CD4-positive, alpha-beta T cell treated with Interleukin-17A for 4 hours (primary cell): Measurements from ENCODE around the gene ZDHHC23.
A peak's percentile ranks its signal among the peaks of the same experiment; 100 is the strongest.

Experiments used
- DNase-seq: peaks from one replicate; pipeline ENCODE4 v3.0.0-alpha.2; 2020; ENCODE audit warnings: mixed read lengths

The ZDHHC23 gene

DNA sequence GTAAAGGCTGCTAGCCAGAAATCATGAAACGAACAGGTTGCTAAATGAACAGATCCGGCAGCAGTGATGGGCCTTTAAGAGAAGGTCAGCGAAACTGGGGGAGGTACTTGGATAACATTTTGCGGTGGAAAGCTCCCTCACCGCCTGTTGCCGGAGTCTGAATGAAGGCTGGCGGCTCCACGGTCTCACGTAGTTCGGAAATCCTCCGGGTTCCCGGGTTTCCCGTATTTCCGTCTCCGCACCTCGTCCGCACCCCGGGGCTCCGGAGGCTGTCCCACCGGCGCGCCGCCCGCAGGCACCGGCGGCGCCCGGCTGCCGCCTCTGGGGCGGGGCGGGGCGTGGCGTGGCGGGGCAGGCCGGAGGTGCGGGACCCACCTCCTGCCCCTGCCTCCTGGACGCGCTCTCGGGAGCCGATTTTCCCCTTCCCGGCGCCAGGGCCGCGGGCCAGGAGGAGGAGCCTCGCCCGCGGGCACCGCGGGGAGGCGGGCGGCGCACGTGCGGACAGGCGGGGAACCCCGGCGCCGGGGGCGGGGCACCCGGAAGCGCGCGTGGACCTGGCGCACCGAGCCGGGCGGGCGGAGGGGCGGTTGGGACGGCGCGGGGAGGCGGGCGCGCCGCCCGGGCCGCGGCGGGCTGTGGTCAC lies at the start of gene ZDHHC23:
Gene ZDHHC23 (plus strand): TSS at position 642 of the 643 bp plus-strand sequence. CDS start 790 bp downstream, outside the sequence.
- peak; percentile 76 for DNase-seq

DNA sequence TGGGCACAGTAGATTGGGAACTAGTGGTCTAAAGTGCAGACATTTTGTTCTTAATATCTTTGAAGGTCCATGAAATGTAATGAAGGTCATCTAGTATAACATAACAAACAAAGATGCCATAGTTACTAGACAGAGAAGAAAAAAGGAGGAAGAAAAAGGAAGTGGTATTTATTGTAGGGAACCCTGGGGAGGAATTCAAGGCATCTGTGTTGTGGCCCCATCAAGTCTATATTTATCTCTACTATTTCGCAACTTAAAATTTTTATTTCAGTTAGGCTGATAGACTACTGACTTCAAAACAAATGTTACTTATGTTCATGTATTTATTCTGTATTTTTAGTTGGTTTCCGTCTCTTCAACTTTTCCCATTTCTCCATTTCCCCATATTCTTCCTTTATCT lies 48.9 kb upstream of the ZDHHC23 start:
- DNase-seq = no peak

DNA sequence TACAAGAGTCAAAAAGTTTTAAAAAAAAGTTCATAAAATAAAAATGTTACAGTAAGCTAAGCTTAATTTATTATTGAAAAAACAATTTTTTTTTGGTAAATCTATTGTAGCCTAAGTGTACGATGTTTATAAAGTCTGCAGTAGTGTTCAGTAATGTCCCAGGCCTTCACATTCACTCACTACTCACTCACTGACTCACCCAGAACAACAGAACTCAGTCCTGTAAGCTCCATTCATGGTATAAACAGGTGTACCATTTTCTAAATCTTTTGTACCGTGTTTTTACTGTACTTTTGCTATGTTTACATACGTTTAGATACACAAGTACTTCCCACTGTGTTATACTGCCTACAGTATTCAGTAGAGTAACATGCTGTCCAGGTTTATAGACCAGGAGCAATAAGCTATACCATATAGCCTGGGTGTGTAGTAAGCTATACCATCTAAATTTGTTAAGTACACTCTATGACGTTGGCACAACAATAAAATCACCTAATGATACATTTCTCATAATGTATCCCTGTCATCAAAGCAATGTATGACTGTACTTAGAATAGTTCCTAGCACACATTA lies 41.2 kb upstream of the ZDHHC23 start:
- no peak for DNase-seq

- DNase-seq = no peak
Observed at GRCh38 chr3:113908133-113908532, 39.7 kb upstream of the ZDHHC23 start.

- DNase-seq = no peak
Observed at GRCh38 chr3:113910966-113911365, 36.8 kb upstream of the ZDHHC23 start.

DNA sequence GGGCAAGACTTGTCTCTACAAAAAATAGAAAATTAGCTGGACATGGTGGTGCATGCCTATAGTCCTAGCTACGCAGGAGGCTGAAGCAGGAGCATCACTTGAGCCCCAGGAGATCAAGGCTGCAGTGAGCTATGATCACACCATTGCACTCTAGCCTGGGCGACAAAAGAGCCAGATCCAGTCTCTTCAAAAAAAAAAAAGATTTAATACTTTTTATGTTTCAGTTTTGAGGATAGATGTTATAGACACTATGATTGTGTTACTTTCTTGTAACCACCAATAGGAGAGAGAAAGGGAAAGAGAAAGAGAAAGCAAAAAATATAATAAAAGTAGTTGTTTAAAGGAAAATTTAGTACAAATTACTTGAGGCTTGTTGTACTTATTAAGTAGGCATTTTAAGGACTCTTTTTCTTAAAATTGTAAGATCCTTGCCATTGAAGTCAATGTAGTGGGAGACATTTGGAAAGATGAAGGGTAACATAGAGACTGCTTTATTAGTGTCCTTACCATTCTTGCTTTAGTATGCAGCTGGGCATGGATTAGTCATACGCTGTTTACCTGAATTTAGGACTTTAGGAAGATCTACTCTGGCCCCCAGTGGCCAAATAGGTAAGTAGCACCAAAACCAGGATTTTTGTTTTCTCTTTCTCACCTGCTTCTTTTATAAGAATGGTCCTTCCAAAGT lies 35.1 kb upstream of the ZDHHC23 start:
- DNase-seq = peak; percentile 43

GRCh38 chr3:113914646-113915045 lies 33.2 kb upstream of the ZDHHC23 start:
- DNase-seq = no peak

DNA sequence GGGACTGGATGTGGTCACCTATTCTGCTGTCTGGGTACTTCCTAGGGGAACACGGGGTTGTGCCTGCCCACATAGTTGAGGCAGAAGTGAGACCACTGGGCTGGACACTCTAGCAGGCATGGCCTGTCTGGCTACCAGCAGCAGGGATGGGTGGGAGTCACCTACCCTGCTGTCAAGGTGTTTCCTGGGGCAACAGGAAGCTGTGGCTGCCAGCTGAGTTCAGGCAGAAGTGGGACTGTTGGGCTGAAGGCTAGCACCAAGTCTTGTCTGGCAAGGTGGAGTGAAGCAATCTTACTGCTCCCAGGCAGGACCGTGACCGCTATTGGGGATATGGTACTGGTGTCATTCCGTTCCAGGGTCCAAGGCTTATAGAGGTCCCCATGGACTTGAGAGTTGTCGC lies 20.3 kb upstream of the ZDHHC23 start:
- no peak for DNase-seq

GRCh38 chr3:113946831-113947230 lies 982 bp upstream of the ZDHHC23 start:
- no peak for DNase-seq

DNA sequence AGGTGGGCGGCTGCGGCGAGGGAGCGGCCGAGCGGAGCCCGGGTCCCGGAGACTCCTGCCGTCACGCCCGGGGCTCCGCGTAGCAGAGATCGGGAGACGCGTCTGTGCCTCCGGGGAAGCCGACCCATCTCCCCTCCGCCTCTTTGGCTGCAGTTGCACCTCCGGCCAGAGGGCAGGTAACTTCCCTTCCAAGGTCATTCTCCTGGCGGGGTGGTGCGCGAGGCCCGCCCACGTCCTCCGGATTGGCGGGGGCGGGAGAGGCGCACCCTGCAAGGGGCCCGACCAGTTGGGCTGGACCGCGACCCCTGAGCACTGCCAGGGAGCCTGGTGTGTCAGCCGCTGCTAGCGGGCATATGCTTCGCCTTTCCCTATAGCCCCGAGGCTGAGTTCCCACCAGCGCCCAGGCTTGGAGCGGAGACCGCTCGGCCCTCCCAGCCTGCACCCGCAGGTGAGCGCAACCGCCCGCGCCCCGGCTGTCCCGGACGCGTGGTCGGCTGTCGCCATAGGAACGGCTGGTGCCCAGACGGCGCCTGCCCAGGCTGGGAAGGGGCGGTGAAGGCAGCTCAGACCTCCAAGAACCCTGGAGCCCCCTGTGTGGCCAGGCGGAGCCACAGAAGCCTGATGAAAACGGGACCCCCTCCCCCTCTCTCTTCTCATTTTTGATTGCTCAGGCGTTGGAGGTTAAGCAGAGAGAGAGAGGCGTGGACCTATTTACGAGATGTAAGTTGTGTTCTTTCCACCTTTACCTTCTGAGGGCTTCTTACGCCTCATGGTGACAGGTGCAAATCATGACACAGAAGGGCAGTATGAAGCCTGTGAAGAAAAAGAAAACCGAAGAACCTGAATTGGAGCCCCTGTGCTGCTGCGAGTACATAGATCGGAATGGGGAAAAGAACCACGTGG lies 453 bp downstream of the ZDHHC23 start:
- peak; percentile 33 for DNase-seq

DNA sequence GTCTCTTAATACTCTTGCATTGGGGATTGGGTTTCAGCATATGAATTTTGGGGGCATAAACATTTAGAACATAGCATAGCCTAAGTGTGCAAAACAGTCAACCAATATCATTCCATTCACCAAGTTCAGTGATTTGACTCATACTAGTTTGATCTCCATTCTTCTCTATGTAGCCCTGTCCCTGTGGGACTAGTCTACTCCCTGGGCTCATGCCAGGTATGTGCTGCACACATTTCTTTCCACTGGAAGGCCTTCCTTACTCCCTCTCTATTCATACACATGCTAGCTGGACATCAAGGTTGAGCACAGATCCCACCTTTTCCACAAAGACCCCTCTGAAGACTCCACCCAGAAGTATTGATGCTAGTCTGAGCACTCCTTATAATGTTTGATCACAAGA lies 5.1 kb downstream of the ZDHHC23 start:
- DNase-seq = no peak

GRCh38 chr3:113953677-113954076 lies 5.9 kb downstream of the ZDHHC23 start:
- no peak for DNase-seq

GRCh38 chr3:113954091-113954685 lies 6.4 kb downstream of the ZDHHC23 start:
- no peak for DNase-seq

DNA sequence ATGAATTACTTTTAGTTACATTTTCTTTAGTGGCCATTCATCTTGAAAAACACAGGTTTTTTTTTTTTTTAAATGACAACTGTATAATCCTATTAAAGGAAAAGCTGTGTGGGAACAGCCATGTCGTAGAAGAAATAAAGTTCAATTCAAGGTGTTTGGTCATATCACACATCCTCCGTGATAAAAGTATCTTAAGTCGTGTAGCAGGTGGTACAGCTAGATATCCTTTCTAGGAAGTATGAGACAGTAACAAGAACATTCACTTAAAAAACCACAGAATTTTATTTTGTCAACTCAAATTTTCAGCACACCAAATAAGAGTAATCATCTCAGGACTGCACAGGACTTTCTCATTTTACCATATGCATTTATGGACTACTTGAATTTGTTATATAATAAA lies 16.1 kb downstream of the ZDHHC23 start:
- no peak for DNase-seq

GRCh38 chr3:113966172-113966571 lies 18.4 kb downstream of the ZDHHC23 start:
- DNase-seq = no peak

- DNase-seq = no peak
Observed at GRCh38 chr3:113968986-113969385, 21.2 kb downstream of the ZDHHC23 start.

- DNase-seq = no peak
Observed at GRCh38 chr3:113977822-113978221, 30.0 kb downstream of the ZDHHC23 start.

DNA sequence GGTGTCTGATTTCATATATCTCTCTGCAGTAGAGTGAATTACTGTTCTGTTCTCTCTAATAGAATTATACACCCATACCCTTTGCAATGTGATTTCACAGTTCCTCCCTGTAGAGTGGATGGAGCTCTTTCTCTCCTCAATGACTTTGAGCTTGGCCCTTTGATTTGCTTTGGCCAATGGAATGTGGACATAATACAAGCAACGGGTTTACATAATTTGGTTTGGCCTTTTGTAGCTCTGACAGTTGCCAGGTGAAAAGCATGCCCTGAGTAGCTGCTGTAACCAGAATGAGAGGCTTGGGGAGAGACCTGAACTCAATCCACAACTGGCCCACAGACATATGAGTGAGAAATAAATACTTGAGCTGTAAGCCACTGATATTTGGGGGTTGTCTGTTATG lies 32.1 kb downstream of the ZDHHC23 start:
- DNase-seq = no peak

- no peak for DNase-seq
Observed at GRCh38 chr3:113981803-113982202, 34.0 kb downstream of the ZDHHC23 start.

GRCh38 chr3:113983544-113983943 lies 35.7 kb downstream of the ZDHHC23 start:
- DNase-seq = no peak

- DNase-seq = no peak
Observed at GRCh38 chr3:113985541-113985940, 37.7 kb downstream of the ZDHHC23 start.

DNA sequence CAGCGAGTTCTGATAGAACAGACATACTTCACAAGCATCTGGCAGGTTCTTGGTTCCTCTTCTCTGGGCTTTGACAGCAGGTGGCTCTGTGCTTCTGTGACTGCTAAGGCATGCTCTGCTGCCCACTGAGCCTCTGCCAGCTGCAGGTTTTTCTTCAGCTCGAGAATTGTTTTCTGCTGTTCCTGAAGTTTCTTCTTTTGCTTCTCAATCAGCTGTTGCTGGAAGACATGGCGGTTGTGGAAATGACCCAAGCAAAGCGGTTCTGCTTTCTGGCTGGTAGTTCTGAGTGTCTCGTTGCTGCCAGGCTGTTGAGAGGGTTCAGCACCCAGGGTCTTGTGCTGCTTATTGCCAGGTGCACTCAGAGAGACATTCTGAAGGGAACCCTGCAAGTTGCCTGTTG lies 57.7 kb downstream of the ZDHHC23 start:
- no peak for DNase-seq
